GM19025 (cell line): ENCODE measurements around the gene CELF4.

Experiments used
- ATAC-seq: cut with Tn5 transposase; IDR thresholded peaks from one replicate; pipeline ENCODE4 v1.9.1; 2021; ENCODE audit warnings: mild to moderate bottlenecking, low read depth, moderate library complexity; ENCODE audit not compliant: unreplicated experiment

CELF4 gene

GRCh38 chr18:37565101-37565976, at the start of gene CELF4:
CELF4 (minus strand) TSS chr18:37565798.
- no peak for ATAC-seq

GRCh38 chr18:37613253-37613565, 47.6 kb upstream of the CELF4 start:
- no peak for ATAC-seq

- no peak for ATAC-seq
These were observed 47.1 kb upstream of the CELF4 start for GRCh38 chr18:37612524-37613252.

GRCh38 chr18:37611614-37612279, 46.1 kb upstream of the CELF4 start:
- no peak for ATAC-seq

- ATAC-seq, result no peak
These were observed 43.3 kb upstream of the CELF4 start for GRCh38 chr18:37608876-37609275.

- ATAC-seq, result no peak
These were observed 41.7 kb upstream of the CELF4 start for GRCh38 chr18:37607281-37607680.

GRCh38 chr18:37604032-37604431, 38.4 kb upstream of the CELF4 start:
- ATAC-seq, result no peak

- no peak for ATAC-seq
These were observed 33.6 kb upstream of the CELF4 start for GRCh38 chr18:37598966-37599896.

GRCh38 chr18:37598396-37598795, 32.8 kb upstream of the CELF4 start:
- ATAC-seq, result no peak

GRCh38 chr18:37590346-37590745, 24.7 kb upstream of the CELF4 start:
- ATAC-seq, result no peak

GRCh38 chr18:37588289-37588688, 22.7 kb upstream of the CELF4 start:
- no peak for ATAC-seq

- no peak for ATAC-seq
These were observed 21.1 kb upstream of the CELF4 start for GRCh38 chr18:37586656-37587225.

- no peak for ATAC-seq
These were observed 19.5 kb upstream of the CELF4 start for GRCh38 chr18:37584952-37585695.

GRCh38 chr18:37584217-37584616, 18.6 kb upstream of the CELF4 start:
- no peak for ATAC-seq

GRCh38 chr18:37582261-37582660, 16.7 kb upstream of the CELF4 start:
- ATAC-seq, result no peak

- no peak for ATAC-seq
These were observed 13.4 kb upstream of the CELF4 start for GRCh38 chr18:37578886-37579513.

GRCh38 chr18:37578182-37578678, 12.6 kb upstream of the CELF4 start:
- ATAC-seq, result no peak

GRCh38 chr18:37577051-37577611, 11.5 kb upstream of the CELF4 start:
- ATAC-seq, result no peak
